HG03097 (cell line): ENCODE measurements around the gene PIK3R5.

ENCODE experiments used
- ATAC-seq: cut with Tn5 transposase; IDR thresholded peaks from one replicate; pipeline ENCODE4 v1.9.1; 2021; ENCODE audit not compliant: unreplicated experiment, low FRiP score

PIK3R5 gene

DNA sequence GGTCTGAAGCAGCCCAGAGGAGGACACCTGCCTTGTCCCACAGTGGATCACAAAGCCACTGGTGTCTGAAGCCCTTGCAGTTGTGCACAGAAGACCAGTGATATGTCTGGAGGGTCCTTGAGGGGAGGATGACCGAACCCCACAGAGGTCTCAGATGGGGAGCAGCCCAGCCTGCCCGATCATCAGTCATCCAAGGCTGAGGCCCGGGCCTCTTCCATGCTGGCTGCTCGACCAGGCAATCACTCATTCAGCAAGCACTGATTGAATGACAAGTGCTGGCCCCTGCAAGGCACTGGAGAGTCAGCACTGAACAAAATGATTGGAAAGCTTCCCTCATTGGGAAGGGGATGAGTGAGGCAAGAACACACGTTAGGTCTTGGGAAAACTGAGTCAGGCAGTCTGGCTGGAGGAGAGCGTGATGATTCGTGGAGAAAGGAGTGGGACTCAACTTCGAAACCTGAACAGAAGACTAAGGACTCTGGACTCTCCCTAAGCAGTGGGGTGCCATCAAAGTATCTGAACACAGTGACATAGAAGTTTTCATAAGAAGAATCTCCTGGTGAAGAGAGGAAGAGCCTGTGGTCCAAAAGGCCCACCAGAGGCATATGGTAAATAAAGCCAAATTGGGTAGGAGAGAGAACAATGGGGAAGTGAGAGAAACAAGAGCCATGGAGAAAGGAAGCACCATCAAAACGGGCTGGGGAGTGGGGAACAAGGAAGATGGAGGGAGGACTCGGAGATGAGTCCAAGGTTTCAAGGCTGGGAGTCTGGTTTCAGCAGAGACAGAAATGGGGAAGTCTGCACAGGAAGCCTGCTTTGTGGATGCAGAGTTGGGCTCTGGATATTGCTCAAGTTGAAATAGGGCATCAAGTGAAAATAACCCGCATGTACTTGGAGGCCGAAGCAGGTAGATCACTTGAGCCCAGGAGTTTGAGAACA, 10.2 kb downstream of the PIK3R5 start:
- no peak for ATAC-seq

DNA sequence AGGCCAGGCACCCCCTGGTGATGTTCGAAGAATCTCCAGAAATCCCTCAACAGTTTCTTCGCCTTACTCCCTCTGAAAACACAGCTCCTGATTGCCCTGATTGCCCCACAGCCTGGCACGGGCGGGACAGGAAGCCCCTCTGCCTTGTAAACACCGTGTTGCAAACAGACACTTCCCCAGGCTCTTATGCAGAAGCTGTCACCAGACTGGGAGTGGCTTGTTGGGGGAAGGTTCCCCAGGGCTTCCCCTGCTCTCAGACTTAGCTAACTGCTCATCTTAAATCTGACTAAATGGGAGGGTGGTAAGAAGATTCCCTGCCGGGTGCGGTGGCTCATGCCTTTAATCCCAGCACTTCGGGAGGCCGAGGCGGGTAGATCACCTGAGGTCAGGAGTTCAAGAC, 11.2 kb downstream of the PIK3R5 start:
- ATAC-seq = no peak

DNA sequence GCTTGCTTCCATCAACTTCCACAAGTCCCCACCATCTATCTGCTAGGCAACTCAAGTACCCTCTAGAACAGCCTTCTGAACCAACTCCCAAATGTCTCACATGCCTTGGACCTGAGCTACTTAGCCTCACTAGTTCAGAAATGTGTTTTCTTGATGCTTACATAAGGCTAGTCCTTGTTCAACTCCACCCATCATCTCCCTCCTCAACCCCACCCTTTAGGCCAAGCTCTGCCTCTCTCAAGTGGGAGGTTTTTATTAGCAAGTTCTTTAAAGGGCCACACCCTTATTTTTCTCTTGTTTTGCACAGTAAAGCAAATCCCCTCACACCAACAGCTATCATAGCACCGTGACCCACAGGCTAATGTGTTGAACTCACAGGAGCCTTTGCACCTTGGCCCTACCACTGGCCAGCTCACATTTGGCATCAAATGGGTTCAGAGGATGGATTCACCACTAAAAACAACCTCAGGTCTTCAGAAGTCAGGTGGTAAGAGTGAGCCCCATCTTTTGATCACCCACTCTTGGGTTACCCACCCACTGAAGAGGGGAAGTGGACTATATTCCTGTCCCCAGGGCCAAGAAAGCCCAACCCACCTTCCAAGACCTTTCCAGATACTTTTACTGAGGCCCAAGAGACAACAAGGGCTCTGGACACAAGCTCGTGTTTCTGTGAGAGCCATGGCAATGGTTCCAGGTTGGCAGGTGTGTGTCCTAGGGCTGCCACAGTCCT, 12.2 kb downstream of the PIK3R5 start:
- no peak for ATAC-seq

DNA sequence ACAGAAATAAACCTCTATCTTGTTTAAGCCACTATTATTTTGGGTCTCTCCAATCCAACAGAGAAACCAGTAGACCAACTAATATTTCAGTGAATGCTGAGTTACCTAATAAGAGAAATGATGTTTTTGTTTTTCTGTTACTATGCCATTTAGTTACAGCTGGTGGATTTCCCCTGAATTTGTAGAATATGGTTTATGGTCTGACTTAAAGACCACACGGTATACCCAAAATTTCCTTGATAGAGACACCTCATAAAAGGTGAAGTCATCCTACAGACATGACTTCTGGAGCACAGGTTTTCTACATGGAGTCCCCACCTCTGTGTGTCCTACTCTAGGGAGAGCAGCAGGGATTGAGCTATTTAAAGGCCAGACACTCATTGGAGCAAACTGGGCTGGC, 13.3 kb downstream of the PIK3R5 start:
- ATAC-seq = no peak

- ATAC-seq = no peak
Observed at GRCh38 chr17:8951206-8951605, 14.3 kb downstream of the PIK3R5 start.

- ATAC-seq = no peak
Observed at GRCh38 chr17:8949061-8949661, 16.3 kb downstream of the PIK3R5 start.

DNA sequence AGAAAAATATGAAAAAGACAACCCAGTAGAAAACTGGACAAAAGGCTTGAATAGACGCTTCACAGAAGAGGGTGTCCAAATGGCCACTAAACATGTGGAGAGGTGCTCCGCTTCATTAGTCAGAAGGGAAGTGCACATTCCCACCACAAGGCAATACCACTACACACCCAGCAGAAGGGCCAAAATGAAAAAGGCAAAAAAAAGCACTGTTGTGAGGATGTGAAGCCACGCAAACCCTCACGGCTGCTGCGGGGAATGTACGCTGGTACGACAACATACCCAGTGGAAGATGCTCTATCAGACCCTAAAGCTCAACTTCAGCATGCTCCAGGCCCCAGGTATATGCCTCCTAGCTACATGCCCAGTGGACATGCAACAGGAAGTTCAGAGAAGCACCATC, 17.0 kb downstream of the PIK3R5 start:
- no peak for ATAC-seq

GRCh38 chr17:8947201-8947600, 18.3 kb downstream of the PIK3R5 start:
- no peak for ATAC-seq

DNA sequence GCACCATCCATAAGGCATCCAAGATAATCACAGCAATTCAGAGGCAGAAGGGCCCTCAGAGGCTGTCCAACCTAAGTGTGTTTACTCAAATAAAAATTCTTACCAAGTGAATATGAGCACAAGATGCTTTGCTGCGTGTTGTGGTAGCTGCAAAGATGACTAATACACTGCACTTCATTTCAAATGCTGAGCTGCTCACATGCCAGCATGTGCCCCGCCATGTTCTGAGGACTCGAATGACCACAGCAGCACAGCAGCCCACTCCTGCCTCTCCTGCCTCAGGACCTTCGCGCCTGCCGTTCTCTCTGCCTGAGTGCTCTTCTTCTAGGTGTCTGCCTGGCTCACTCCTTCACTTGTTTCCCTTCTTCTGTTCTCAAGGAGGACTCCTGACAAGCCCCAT, 19.0 kb downstream of the PIK3R5 start:
- ATAC-seq = no peak

DNA sequence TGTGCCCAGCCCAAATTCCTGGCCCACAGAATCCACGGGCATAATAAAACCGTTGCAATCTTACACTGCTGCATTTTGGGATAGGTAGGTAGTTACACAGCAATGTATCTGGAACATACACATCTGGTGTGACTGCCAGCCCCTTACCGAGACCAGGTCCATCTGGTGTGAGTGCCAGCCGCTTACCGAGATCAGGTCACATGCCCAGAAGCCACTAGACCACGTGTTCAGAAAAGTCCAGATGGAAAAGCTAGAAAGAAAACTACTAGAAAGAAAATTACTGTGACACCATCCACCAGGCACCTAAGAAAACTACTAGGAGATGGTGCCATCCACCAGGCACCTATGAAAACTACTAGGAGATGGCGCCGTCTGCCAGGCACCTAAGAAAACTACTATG, 19.4 kb downstream of the PIK3R5 start:
- no peak for ATAC-seq

DNA sequence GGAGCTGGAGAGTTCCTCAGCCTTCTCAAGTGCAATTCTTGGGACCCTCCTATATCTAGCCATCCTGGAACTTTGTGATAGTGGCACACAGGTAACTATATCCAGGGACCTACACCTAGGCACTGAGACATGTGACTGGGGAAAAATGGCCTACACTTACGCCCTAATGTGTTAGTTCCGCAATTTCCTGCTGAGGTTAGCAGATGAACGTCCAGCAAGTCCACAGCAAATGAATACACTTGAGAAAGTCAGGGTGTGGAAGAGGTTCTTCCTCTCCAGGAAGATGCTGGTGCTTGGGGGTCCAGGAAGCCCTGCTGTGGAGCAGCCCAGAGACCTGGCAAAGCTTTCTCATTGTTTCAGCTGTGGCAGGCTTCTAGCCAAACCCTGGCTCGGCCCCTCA, 20.8 kb downstream of the PIK3R5 start:
- ATAC-seq = no peak

DNA sequence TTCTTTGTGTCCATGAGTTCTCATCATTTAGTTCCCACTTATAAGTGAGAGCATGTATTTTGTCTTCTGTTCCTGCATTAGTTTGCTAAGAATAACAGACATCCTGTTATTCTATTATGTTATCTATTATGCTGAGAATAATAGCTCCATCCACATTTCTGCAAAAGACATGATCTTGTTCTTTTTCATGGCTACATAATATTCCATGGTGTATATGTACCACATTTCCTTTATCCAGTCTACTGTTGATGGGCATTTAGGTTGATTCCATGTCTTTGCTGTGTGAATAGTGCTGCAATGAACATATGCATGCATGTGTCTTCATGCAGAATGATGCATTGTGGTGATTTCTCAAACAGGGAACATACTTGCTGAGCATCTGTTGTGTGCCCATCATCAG, 21.4 kb downstream of the PIK3R5 start:
- no peak for ATAC-seq

- ATAC-seq = no peak
Observed at GRCh38 chr17:8941980-8942622, 23.4 kb downstream of the PIK3R5 start.

- ATAC-seq = no peak
Observed at GRCh38 chr17:8941520-8941919, 24.0 kb downstream of the PIK3R5 start.

GRCh38 chr17:8940866-8941471, 24.5 kb downstream of the PIK3R5 start:
- ATAC-seq = no peak

GRCh38 chr17:8939496-8940334, 25.8 kb downstream of the PIK3R5 start:
- ATAC-seq = peak; percentile 34

DNA sequence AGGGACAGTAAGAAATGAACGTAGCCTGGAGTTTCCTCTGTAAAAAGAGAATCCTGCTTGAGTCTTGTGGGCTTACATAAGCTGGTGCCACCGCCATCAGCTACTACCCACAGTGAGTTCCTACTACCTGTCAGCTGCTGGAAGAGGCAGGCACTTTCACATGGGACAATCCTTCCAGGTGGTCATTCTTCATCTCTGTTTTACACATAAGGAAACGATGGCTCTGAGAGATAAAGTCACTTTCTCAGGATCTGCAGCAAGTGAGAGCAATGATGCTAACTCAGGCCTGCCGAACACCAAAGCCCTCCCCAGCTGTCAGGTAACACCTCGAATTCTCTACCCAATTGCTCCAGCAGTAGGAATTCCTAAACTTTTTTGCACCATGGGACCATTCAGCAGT, 26.6 kb downstream of the PIK3R5 start:
- no peak for ATAC-seq

GRCh38 chr17:8935191-8935590, 30.3 kb downstream of the PIK3R5 start:
- ATAC-seq = peak; percentile 41

DNA sequence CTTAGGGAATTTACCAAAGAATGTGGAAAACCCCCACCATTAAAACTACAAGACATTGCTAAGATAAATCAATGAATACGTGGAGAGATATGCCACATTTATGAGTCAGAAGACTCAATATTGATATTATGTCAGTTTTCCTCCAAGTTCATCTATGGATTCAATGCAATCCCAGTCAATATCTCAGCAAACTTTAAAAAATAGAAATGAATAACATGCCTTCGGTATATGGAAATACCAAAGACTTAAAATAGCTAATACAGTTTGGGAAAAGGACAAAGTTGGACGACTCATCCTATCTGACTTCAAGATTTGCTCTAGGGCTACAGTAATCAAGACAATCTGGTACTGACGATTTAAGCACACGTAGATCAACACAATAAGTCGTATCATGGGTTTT, 31.2 kb downstream of the PIK3R5 start:
- no peak for ATAC-seq

- ATAC-seq = no peak
Observed at GRCh38 chr17:8930649-8931048, 34.9 kb downstream of the PIK3R5 start.
